ENCODE measurements around the gene STARD3.

DNA sequence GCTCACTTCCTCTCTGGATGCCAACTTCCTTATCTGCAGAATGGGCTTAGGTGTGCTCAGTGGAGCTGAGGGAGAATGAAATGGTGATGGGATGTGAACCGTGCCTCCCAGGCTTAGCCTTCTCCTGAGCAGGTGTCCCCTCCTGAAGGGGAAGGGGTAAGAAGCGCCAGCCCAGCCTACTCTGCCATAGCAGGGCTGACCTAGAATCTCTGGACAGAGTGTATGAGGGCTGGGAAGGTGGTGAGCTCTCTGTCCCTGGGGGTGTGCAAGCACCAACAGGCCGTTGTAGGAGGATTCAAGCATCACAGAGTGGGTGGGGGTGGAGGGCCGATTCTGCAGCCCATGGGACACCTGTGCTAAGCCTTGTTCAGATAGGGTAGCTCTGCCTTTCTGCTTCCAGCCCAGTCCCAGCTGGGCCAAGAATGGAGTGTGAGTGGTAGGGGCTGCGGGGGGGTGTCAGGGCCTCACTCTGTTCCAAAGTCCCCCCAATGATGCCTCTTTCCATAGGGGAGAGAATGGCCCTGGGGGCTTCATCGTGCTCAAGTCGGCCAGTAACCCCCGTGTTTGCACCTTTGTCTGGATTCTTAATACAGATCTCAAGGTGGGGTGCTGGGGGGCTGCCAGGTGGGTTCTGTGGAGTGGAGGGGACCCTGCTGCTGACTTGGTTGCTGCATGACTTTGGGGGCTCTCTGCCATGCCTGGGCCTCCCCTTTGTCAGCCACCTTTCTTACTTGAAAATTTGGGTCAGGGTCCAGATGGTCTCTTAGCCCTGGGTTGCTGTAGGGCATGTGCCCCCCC is 25.0 kb downstream of the STARD3 start:
- no peak for TF ChIP-seq GATA2 (IDR thresholded peaks at IDR 0.05; ENCODE audit: low read depth, low read length)
- no peak for TF ChIP-seq GATA3 (IDR thresholded peaks at IDR 0.05; ENCODE audit: low read depth, low read length)

Data from SH-SY5Y (cell line).